Pancreas (tissue), 10 donors: ENCODE data around the gene C19orf25. TPM values are rescaled to one million over a fixed set of nuclear protein-coding genes. Genes with fewer than 3 reads are reported as not detected.
"Not testable (repeated sequence)": the region's sequence is repeated elsewhere in the genome, so short reads cannot be mapped to it uniquely, and the experiment has no call there.

ENCODE experiments used
- ATAC-seq, 4 donors: fragments of 200-7000 bp; cut with Tn5 transposase; one replicate each; pipeline versions ENCODE4 v1.8.0 to v1.9.1; 2020; ENCODE audit warnings: mild to moderate bottlenecking in 4 of 4, moderate library complexity in 4 of 4
- DNase-seq, 6 donors: peaks; one replicate each; pipeline ENCODE4 v3.0.0-alpha.2; 2020
- FAIRE-seq: peaks from 2 replicates; lab custom pipeline; 2012; peaks lifted over from hg19 to GRCh38; lab: Jason Lieb, UNC
- H3K27ac ChIP-seq, 4 donors: fragments of 200-600 bp; sonication (generic); 1 replicate in 3 of 4; 2 replicates in 1 of 4; pipeline versions ENCODE4 v1.5.0 to v1.8.0; 2020
- H3K27me3 ChIP-seq, 4 donors: fragments of 200-600 bp; one replicate each; pipeline ENCODE4 v1.8.0; 2021
- H3K36me3 ChIP-seq, 3 donors: fragments of 200-600 bp; sonication (generic) in 1 of 3; one replicate each; pipeline versions ENCODE4 v1.5.0 to v1.8.0; 2020 to 2021
- H3K4me1 ChIP-seq, 3 donors: fragments of 200-600 bp; one replicate each; pipeline ENCODE4 v1.8.0; 2021
- H3K4me3 ChIP-seq, 4 donors: fragments of 200-600 bp; sonication (generic) in 2 of 4; one replicate each; pipeline versions ENCODE4 v1.5.0 to v1.8.0; 2020 to 2021
- H3K9me3 ChIP-seq, 4 donors: fragments of 200-600 bp; one replicate each; pipeline ENCODE4 v1.8.0; 2021
- CTCF ChIP-seq, 4 donors: fragments of 200-600 bp; sonication (generic) in 3 of 4; IDR thresholded peaks; one replicate each; pipeline versions ENCODE4 v1.5.0 to v1.8.0; 2021; ENCODE audit warnings: antibody characterized with exemption in 4 of 4
- WGBS, 2 donors: extraction: QIAGEN DNeasy Blood & Tissue Kit; methylation state at CpG; one replicate each; pipeline ENCODE4 v1.1.7; 2013; 5-methylcytosine and 5-hydroxymethylcytosine counted together
- intact Hi-C, 3 donors: fragments of 100-400 bp; cut with DNase I; formaldehyde crosslinking; loops; one replicate each; pipeline versions ENCODE4 v1.11.1 to v1.14.2; 2022
- polyA plus RNA-seq, 2 donors: library from polyadenylated mRNA; stranded (reverse); fragments of 200-250 nt; gene quantifications; one replicate each; pipeline ENCODE4 v1.2.3, GENCODE V29; 2013
- total RNA-seq, 6 donors: library from RNA; stranded (reverse); fragmentation: NEBNext Ultra II Directional in 4 of 6; extraction: Animal tissue kit (Norgen Biotek cat#: 25700) in 4 of 6; gene quantifications; one replicate each; pipeline versions ENCODE4 v1.2.1 to v1.2.4, GENCODE V29; 2021 to 2023
- donor health status: healthy with polysubstance abuse.
- donor health status: DM: no; HTN: no; CAD: no; lungs with moderate emphysema.
- donor health status: DM: no; HTN: no; CAD: no.
- donor health status: control.
- donor health status: control.
- donor health status: Bipolar disorder and iron deficiency.
- donor health status: DM: yes; HTN: yes; CAD: no.
- donor health status: DM: no; HTN: no; CAD: no.
- donor health status: DM: no; HTN: no; CAD: no.
- donor health status: DM: yes; HTN: yes; CAD: no.

The C19orf25 gene
- total and polyA plus RNA-seq, 8 donors, result 10.7 to 39.0 (median 15.6) TPM

- H3K27ac ChIP-seq, result no peak overlapping the region
- no peaks in the 10 kb centered on the region for H3K9me3 ChIP-seq
- no peak for TF ChIP-seq CTCF (IDR thresholded peaks at IDR 0.05)
- intact Hi-C loops, result no loop called here
- ATAC-seq (no peak), DNase-seq (no peak), FAIRE-seq (no peak)
- H3K4me1 ChIP-seq, result no peaks in the 10 kb centered on the region
- 65 to 70% methylated on average over 18 of the region's 18 CpGs for WGBS, 2 donors
- no peaks in the 10 kb centered on the region for H3K36me3 ChIP-seq
- peaks cover 0 to 10% (median 2%) of the 10 kb centered on the region in 4 donors for H3K27me3 ChIP-seq
- H3K4me3 ChIP-seq, result no peak overlapping the region
These were observed 43.8 kb upstream of the C19orf25 start for GRCh38 chr19:1522838-1523237.

- peaks cover 0 to 10% (median 2%) of the 10 kb centered on the region in 4 donors for H3K27me3 ChIP-seq
- intact Hi-C loops, result no loop called here
These were observed 43.0 kb upstream of the C19orf25 start for GRCh38 chr19:1522061-1522460.

GRCh38 chr19:1521636-1522035 lies 42.6 kb upstream of the C19orf25 start:
- DNase-seq (no peak), FAIRE-seq (no peak)
- peaks cover 0 to 10% (median 2%) of the 10 kb centered on the region in 4 donors for H3K27me3 ChIP-seq

More at GRCh38 chr19:1522061-1522460, 43.0 kb upstream of the C19orf25 start:
- no peak for FAIRE-seq
- DNase-seq, result no peak
- Histone ChIP-seq H3K36me3 (no peaks in the 10 kb centered on the region), H3K4me1 (no peaks in the 10 kb centered on the region), H3K27ac (no peak overlapping the region), H3K4me3 (no peak overlapping the region), H3K9me3 (no peaks in the 10 kb centered on the region)
- TF ChIP-seq CTCF (IDR thresholded peaks at IDR 0.05), result no peak
- WGBS, 2 donors, result 78 to 85% methylated on average over 10 of the region's 10 CpGs
- ATAC-seq, result no peak

GRCh38 chr19:1520203-1520780 lies 41.3 kb upstream of the C19orf25 start:
- TF ChIP-seq CTCF (IDR thresholded peaks at IDR 0.05), result no peak
- FAIRE-seq (no peak), ATAC-seq (no peak), DNase-seq (no peak)
- H3K27ac ChIP-seq, result no peak overlapping the region
- intact Hi-C loops, result no loop called here
- peaks cover 0 to 7% (median 2%) of the 10 kb centered on the region in 4 donors for H3K27me3 ChIP-seq
- no peaks in the 10 kb centered on the region for H3K9me3 ChIP-seq
- H3K4me1 ChIP-seq, result no peaks in the 10 kb centered on the region
- 61 to 74% methylated on average over 17 of the region's 17 CpGs for WGBS, 2 donors
- no peaks in the 10 kb centered on the region for H3K36me3 ChIP-seq
- no peak overlapping the region for H3K4me3 ChIP-seq

More at GRCh38 chr19:1521636-1522035, 42.6 kb upstream of the C19orf25 start:
- intact Hi-C loops, result no loop called here
- Histone ChIP-seq H3K4me3 (no peak overlapping the region), H3K27ac (no peak overlapping the region), H3K4me1 (no peaks in the 10 kb centered on the region), H3K36me3 (no peaks in the 10 kb centered on the region), H3K9me3 (no peaks in the 10 kb centered on the region)
- no peak for TF ChIP-seq CTCF (IDR thresholded peaks at IDR 0.05)
- ATAC-seq, result no peak
- WGBS, 2 donors, result 72 to 78% methylated on average over 14 of the region's 14 CpGs

- H3K4me1 ChIP-seq, DNase-seq, H3K36me3 ChIP-seq, ATAC-seq, H3K27ac ChIP-seq, H3K9me3 ChIP-seq, FAIRE-seq, H3K4me3 ChIP-seq, H3K27me3 ChIP-seq: not testable (repeated sequence)
- 72 to 87% methylated on average over 8 of the region's 8 CpGs for WGBS, 2 donors
- intact Hi-C loops, result loop anchor here in 1 of 3 donors (10.0 kb wide), 1 partner anchor 75 kb away; no protein-coding TSS in a partner anchor
These were observed 40.8 kb upstream of the C19orf25 start for GRCh38 chr19:1519802-1520201.
